ENCODE results near the gene TMEM244.
"Not testable (repeated sequence)": the region's sequence is repeated elsewhere in the genome, so short reads cannot be mapped to it uniquely, and the experiment has no call there.

The TMEM244 gene

DNA sequence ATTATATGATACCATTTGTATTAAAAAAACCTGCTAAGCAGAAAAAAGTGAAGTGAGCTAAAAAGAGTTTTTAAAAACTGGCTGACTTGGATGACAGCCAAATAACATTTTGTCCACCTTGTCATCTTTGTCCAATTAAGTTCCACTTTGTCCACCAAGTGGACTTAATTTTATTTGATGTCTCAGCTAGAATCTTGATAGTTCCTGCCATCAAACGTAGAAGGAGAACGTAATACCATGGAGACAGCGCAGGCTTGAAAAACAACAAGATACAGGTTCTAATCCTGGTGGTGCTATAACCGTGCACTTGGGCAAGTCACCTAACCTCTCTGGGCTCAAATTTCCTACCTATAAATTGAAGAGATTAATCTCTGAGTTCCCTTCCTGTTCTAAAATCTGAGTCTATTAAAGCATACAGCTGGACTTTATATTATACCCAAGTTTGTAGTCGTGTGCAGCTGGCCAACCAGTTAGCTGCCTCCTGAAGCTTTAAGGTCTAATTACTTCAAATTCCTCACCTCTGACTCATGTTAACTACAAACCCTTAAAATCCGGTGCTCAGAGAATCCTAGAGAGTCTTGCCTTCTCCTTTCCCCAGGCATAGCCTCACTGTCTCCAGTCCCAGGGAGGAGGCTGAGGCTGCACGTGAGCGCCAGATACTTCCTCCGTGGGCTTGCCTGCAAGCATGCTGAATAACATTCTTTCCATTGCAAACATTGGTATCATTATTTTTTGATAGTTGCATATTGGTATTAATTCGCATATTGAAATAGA lies 16.8 kb downstream of the TMEM244 start:
- no peak overlapping the region for H3K9ac ChIP-seq (ENCODE audit: low read length)
- no peaks in the 10 kb centered on the region for H3K36me3 ChIP-seq (ENCODE audit: control insufficient read depth, insufficient read depth, low read length, severe bottlenecking)
- H3K4me1 ChIP-seq (ENCODE audit: control insufficient read depth, insufficient read depth, low read length) = peaks cover 3% of the 10 kb centered on the region
- peak; percentile 65 for DNase-seq (ENCODE audit: low read depth)
- H3K9me3 ChIP-seq (ENCODE audit: control insufficient read depth, low read length) = no peaks in the 10 kb centered on the region
- no peaks in the 10 kb centered on the region for H3K27me3 ChIP-seq (replicated peaks; ENCODE audit: control insufficient read depth, insufficient read depth, low read length)
- H3K4me3 ChIP-seq (ENCODE audit: low read length) = no peak overlapping the region

DNA sequence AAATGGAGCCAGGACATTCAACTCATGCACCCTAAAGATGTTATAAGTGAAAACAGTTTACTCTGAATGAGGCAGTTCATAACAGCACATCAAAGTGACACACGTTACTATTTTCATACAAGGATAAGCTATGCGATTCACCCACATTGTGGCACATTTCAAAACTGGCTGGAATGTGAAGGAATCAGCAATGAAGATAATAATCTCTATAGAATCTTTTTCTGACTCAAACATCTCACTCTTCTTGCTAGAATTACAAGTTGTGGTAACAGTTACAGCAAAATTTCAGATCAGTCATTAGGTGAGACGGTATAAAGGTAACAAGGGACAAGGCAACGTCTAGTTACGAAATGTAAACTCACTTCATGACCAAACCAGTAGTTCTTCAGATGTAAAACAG lies 17.5 kb downstream of the TMEM244 start:
- no peak overlapping the region for H3K9ac ChIP-seq (ENCODE audit: low read length)
- H3K36me3 ChIP-seq (ENCODE audit: control insufficient read depth, insufficient read depth, low read length, severe bottlenecking) = no peaks in the 10 kb centered on the region
- no peak overlapping the region for H3K4me3 ChIP-seq (ENCODE audit: low read length)
- H3K27me3 ChIP-seq (replicated peaks; ENCODE audit: control insufficient read depth, insufficient read depth, low read length) = no peaks in the 10 kb centered on the region
- H3K4me1 ChIP-seq (ENCODE audit: control insufficient read depth, insufficient read depth, low read length) = peaks cover 3% of the 10 kb centered on the region
- no peaks in the 10 kb centered on the region for H3K9me3 ChIP-seq (ENCODE audit: control insufficient read depth, low read length)
- peak; percentile 3 for DNase-seq (ENCODE audit: low read depth)

- H3K9ac ChIP-seq (ENCODE audit: low read length) = no peak overlapping the region
- no peaks in the 10 kb centered on the region for H3K27me3 ChIP-seq (replicated peaks; ENCODE audit: control insufficient read depth, insufficient read depth, low read length)
- peaks cover under 1% of the 10 kb centered on the region for H3K9me3 ChIP-seq (ENCODE audit: control insufficient read depth, low read length)
- H3K4me1 ChIP-seq (ENCODE audit: control insufficient read depth, insufficient read depth, low read length) = peaks cover 3% of the 10 kb centered on the region
- no peaks in the 10 kb centered on the region for H3K36me3 ChIP-seq (ENCODE audit: control insufficient read depth, insufficient read depth, low read length, severe bottlenecking)
- no peak for DNase-seq (ENCODE audit: low read depth)
- no peak overlapping the region for H3K4me3 ChIP-seq (ENCODE audit: low read length)
Observed at GRCh38 chr6:129842881-129843409, 18.2 kb downstream of the TMEM244 start.

GRCh38 chr6:129842137-129842536 lies 19.0 kb downstream of the TMEM244 start:
- H3K36me3 ChIP-seq (ENCODE audit: control insufficient read depth, insufficient read depth, low read length, severe bottlenecking) = no peaks in the 10 kb centered on the region
- peaks cover 3% of the 10 kb centered on the region for H3K4me1 ChIP-seq (ENCODE audit: control insufficient read depth, insufficient read depth, low read length)

DNA sequence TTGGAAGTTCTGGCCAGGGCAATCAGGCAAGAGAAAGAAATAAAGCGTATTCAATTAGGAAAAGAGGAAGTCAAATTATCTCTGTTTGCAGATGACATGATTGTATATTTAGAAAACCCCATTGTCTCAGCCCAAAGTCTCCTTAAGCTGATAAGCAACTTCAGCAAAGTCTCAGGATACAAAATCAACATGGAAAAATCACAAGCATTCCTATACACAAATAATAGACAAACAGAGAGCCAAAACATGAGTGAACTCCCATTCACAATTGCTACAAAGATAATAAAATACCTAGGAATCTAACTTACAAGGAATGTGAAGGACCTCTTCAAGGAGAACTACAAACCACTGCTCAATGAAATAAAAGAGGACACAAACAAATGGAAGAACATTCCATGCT lies 21.6 kb downstream of the TMEM244 start:
- H3K27me3 ChIP-seq (replicated peaks; ENCODE audit: control insufficient read depth, insufficient read depth, low read length); H3K4me1 ChIP-seq (ENCODE audit: control insufficient read depth, insufficient read depth, low read length); H3K9me3 ChIP-seq (ENCODE audit: control insufficient read depth, low read length); H3K36me3 ChIP-seq (ENCODE audit: control insufficient read depth, insufficient read depth, low read length, severe bottlenecking); H3K9ac ChIP-seq (ENCODE audit: low read length); H3K4me3 ChIP-seq (ENCODE audit: low read length); DNase-seq (ENCODE audit: low read depth): not testable (repeated sequence)

More at GRCh38 chr6:129842137-129842536, 19.0 kb downstream of the TMEM244 start:
- no peak overlapping the region for H3K9ac ChIP-seq (ENCODE audit: low read length)
- no peak for DNase-seq (ENCODE audit: low read depth)
- H3K9me3 ChIP-seq (ENCODE audit: control insufficient read depth, low read length) = peaks cover 3% of the 10 kb centered on the region
- H3K27me3 ChIP-seq (replicated peaks; ENCODE audit: control insufficient read depth, insufficient read depth, low read length) = no peaks in the 10 kb centered on the region
- H3K4me3 ChIP-seq (ENCODE audit: low read length) = no peak overlapping the region

- H3K9me3 ChIP-seq (ENCODE audit: control insufficient read depth, low read length) = peaks cover 3% of the 10 kb centered on the region
- H3K4me3 ChIP-seq (ENCODE audit: low read length) = no peak overlapping the region
- no peak overlapping the region for H3K9ac ChIP-seq (ENCODE audit: low read length)
- H3K4me1 ChIP-seq (ENCODE audit: control insufficient read depth, insufficient read depth, low read length) = no peaks in the 10 kb centered on the region
- DNase-seq (ENCODE audit: low read depth) = no peak
- no peaks in the 10 kb centered on the region for H3K27me3 ChIP-seq (replicated peaks; ENCODE audit: control insufficient read depth, insufficient read depth, low read length)
- H3K36me3 ChIP-seq (ENCODE audit: control insufficient read depth, insufficient read depth, low read length, severe bottlenecking) = no peaks in the 10 kb centered on the region
Observed at GRCh38 chr6:129835691-129836090, 25.4 kb downstream of the TMEM244 start.

GRCh38 chr6:129832299-129832698 lies 28.8 kb downstream of the TMEM244 start:
- Histone ChIP-seq H3K9me3 (ENCODE audit: control insufficient read depth, low read length) (no peaks in the 10 kb centered on the region), H3K4me3 (ENCODE audit: low read length) (no peak overlapping the region), H3K4me1 (ENCODE audit: control insufficient read depth, insufficient read depth, low read length) (no peaks in the 10 kb centered on the region), H3K27me3 (replicated peaks; ENCODE audit: control insufficient read depth, insufficient read depth, low read length) (no peaks in the 10 kb centered on the region), H3K36me3 (ENCODE audit: control insufficient read depth, insufficient read depth, low read length, severe bottlenecking) (no peaks in the 10 kb centered on the region), H3K9ac (ENCODE audit: low read length) (no peak overlapping the region)
- no peak for DNase-seq (ENCODE audit: low read depth)

- Histone ChIP-seq H3K9me3 (ENCODE audit: control insufficient read depth, low read length) (no peaks in the 10 kb centered on the region), H3K9ac (ENCODE audit: low read length) (no peak overlapping the region), H3K4me3 (ENCODE audit: low read length) (no peak overlapping the region), H3K36me3 (ENCODE audit: control insufficient read depth, insufficient read depth, low read length, severe bottlenecking) (no peaks in the 10 kb centered on the region), H3K27me3 (replicated peaks; ENCODE audit: control insufficient read depth, insufficient read depth, low read length) (no peaks in the 10 kb centered on the region), H3K4me1 (ENCODE audit: control insufficient read depth, insufficient read depth, low read length) (no peaks in the 10 kb centered on the region)
- no peak for DNase-seq (ENCODE audit: low read depth)
Observed at GRCh38 chr6:129828229-129828628, 32.9 kb downstream of the TMEM244 start.

DNA sequence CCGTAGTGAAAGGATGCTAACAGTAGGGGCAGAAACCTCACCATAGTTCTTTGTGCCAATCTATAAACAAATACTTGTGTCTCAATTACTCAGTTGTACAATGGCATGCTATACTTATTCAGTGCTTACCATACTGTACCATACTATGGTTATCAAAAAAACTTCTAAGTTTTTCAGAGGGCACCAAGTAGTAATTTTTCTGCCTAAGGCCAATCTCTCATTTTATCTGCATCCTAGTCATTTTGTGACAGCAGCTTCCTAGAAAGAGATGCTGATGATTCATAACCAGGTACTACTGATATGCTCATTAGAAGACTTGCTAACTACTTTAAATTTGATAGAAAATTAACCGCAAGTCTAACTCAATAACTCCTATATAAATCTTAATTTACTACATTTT lies 42.9 kb downstream of the TMEM244 start:
- no peaks in the 10 kb centered on the region for H3K27me3 ChIP-seq (replicated peaks; ENCODE audit: control insufficient read depth, insufficient read depth, low read length)
- DNase-seq (ENCODE audit: low read depth) = no peak
- no peaks in the 10 kb centered on the region for H3K9me3 ChIP-seq (ENCODE audit: control insufficient read depth, low read length)
- H3K9ac ChIP-seq (ENCODE audit: low read length) = no peak overlapping the region
- H3K4me1 ChIP-seq (ENCODE audit: control insufficient read depth, insufficient read depth, low read length) = no peaks in the 10 kb centered on the region
- H3K36me3 ChIP-seq (ENCODE audit: control insufficient read depth, insufficient read depth, low read length, severe bottlenecking) = no peaks in the 10 kb centered on the region
- no peak overlapping the region for H3K4me3 ChIP-seq (ENCODE audit: low read length)

DNA sequence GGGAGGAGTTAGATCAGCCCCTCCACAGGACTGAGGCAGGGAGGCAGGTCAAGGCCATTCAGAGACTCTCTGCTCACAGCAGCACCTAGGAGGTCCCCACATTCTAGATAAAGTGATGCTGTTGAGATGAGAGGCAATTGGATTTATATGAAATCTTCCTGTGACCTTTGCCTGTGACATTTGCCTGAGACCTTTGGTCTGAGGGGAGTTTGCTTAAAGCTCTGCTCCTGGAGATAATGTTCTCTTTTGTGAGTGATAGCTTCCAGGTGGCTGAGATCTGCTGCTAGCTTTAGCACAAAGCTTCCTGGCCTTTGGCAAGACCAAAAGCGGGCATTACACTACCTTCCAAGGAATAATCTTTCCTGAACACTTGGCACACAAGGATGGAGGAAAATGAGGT lies 43.3 kb downstream of the TMEM244 start:
- DNase-seq (ENCODE audit: low read depth) = no peak
- H3K9me3 ChIP-seq (ENCODE audit: control insufficient read depth, low read length) = no peaks in the 10 kb centered on the region
- H3K9ac ChIP-seq (ENCODE audit: low read length) = no peak overlapping the region
- H3K4me1 ChIP-seq (ENCODE audit: control insufficient read depth, insufficient read depth, low read length) = no peaks in the 10 kb centered on the region
- H3K27me3 ChIP-seq (replicated peaks; ENCODE audit: control insufficient read depth, insufficient read depth, low read length) = no peaks in the 10 kb centered on the region
- no peaks in the 10 kb centered on the region for H3K36me3 ChIP-seq (ENCODE audit: control insufficient read depth, insufficient read depth, low read length, severe bottlenecking)
- no peak overlapping the region for H3K4me3 ChIP-seq (ENCODE audit: low read length)

GRCh38 chr6:129817332-129817731 lies 43.8 kb downstream of the TMEM244 start:
- H3K4me1 ChIP-seq (ENCODE audit: control insufficient read depth, insufficient read depth, low read length) = no peaks in the 10 kb centered on the region
- no peak overlapping the region for H3K4me3 ChIP-seq (ENCODE audit: low read length)
- H3K27me3 ChIP-seq (replicated peaks; ENCODE audit: control insufficient read depth, insufficient read depth, low read length) = no peaks in the 10 kb centered on the region
- no peak overlapping the region for H3K9ac ChIP-seq (ENCODE audit: low read length)
- H3K36me3 ChIP-seq (ENCODE audit: control insufficient read depth, insufficient read depth, low read length, severe bottlenecking) = no peaks in the 10 kb centered on the region
- DNase-seq (ENCODE audit: low read depth) = no peak
- H3K9me3 ChIP-seq (ENCODE audit: control insufficient read depth, low read length) = no peaks in the 10 kb centered on the region

Measured in adipocyte (in vitro differentiated cells).